ENCODE data around the gene FGFR3. TPM values are rescaled to one million over a fixed set of nuclear protein-coding genes. Genes with fewer than 3 reads are reported as not detected.

FGFR3 gene
- total and polyA plus RNA-seq, 2 donors, result 3.8 to 13.2 TPM

- DNase-seq (ENCODE audit: low read depth in 6 of 9, low spot score in 9 of 9), result no peak
- 98% methylated on average over 12 of the region's 12 CpGs for WGBS
Measured at GRCh38 chr4:1823545-1823932, 30.4 kb downstream of the FGFR3 start.

GRCh38 chr4:1824746-1825145 lies 31.7 kb downstream of the FGFR3 start:
- peaks cover 5 to 6% of the 10 kb centered on the region in 2 donors for H3K4me1 ChIP-seq (ENCODE audit: control insufficient read depth in 2 of 2, insufficient read depth in 2 of 2, low read length in 2 of 2)
- H3K27me3 ChIP-seq (ENCODE audit: control insufficient read depth in 2 of 2, insufficient read depth in 1 of 2, low read length in 1 of 2), result no peaks in the 10 kb centered on the region
- H3K27ac ChIP-seq (ENCODE audit: low read depth in 1 of 2, low read length in 1 of 2), result no peak overlapping the region
- WGBS, result 97% methylated on average over 11 of the region's 11 CpGs
- peaks cover 0 to 4% of the 10 kb centered on the region in 2 donors for H3K9me3 ChIP-seq (ENCODE audit: control insufficient read depth in 2 of 2, insufficient read depth in 1 of 2, low read length in 1 of 2)
- DNase-seq (ENCODE audit: low read depth in 6 of 9, low spot score in 9 of 9), result no peak
- peaks cover 68 to 77% of the 10 kb centered on the region in 2 donors for H3K36me3 ChIP-seq (ENCODE audit: control insufficient read depth in 2 of 2, insufficient read depth in 2 of 2, low read length in 1 of 2)
- H3K4me3 ChIP-seq (ENCODE audit: low read length in 2 of 2), result no peak overlapping the region

More at GRCh38 chr4:1823545-1823932, 30.4 kb downstream of the FGFR3 start:
- peaks cover 80 to 83% of the 10 kb centered on the region in 2 donors for H3K36me3 ChIP-seq (ENCODE audit: control insufficient read depth in 2 of 2, insufficient read depth in 2 of 2, low read length in 1 of 2)
- H3K4me3 ChIP-seq (ENCODE audit: low read length in 2 of 2), result no peak overlapping the region
- H3K27ac ChIP-seq (ENCODE audit: low read depth in 1 of 2, low read length in 1 of 2), result no peak overlapping the region
- H3K4me1 ChIP-seq (ENCODE audit: control insufficient read depth in 2 of 2, insufficient read depth in 2 of 2, low read length in 2 of 2), result no peaks in the 10 kb centered on the region
- no peaks in the 10 kb centered on the region for H3K27me3 ChIP-seq (ENCODE audit: control insufficient read depth in 2 of 2, insufficient read depth in 1 of 2, low read length in 1 of 2)
- H3K9me3 ChIP-seq (ENCODE audit: control insufficient read depth in 2 of 2, insufficient read depth in 1 of 2, low read length in 1 of 2), result no peaks in the 10 kb centered on the region

GRCh38 chr4:1825326-1825725 lies 32.2 kb downstream of the FGFR3 start:
- no peaks in the 10 kb centered on the region for H3K27me3 ChIP-seq (ENCODE audit: control insufficient read depth in 2 of 2, insufficient read depth in 1 of 2, low read length in 1 of 2)
- no peak for DNase-seq (ENCODE audit: low read depth in 6 of 9, low spot score in 9 of 9)
- H3K4me1 ChIP-seq (ENCODE audit: control insufficient read depth in 2 of 2, insufficient read depth in 2 of 2, low read length in 2 of 2), result peaks cover 9 to 11% of the 10 kb centered on the region in 2 donors
- peaks cover 0 to 4% of the 10 kb centered on the region in 2 donors for H3K9me3 ChIP-seq (ENCODE audit: control insufficient read depth in 2 of 2, insufficient read depth in 1 of 2, low read length in 1 of 2)
- H3K36me3 ChIP-seq (ENCODE audit: control insufficient read depth in 2 of 2, insufficient read depth in 2 of 2, low read length in 1 of 2), result peaks cover 62 to 72% of the 10 kb centered on the region in 2 donors
- 95% methylated on average over 19 of the region's 19 CpGs for WGBS
- no peak overlapping the region for H3K4me3 ChIP-seq (ENCODE audit: low read length in 2 of 2)
- no peak overlapping the region for H3K27ac ChIP-seq (ENCODE audit: low read depth in 1 of 2, low read length in 1 of 2)

GRCh38 chr4:1826531-1827350 lies 33.6 kb downstream of the FGFR3 start:
- WGBS, result 95% methylated on average over 30 of the region's 30 CpGs
- no peak overlapping the region for H3K4me3 ChIP-seq (ENCODE audit: low read length in 2 of 2)
- H3K27ac ChIP-seq (ENCODE audit: low read depth in 1 of 2, low read length in 1 of 2), result no peak overlapping the region
- H3K27me3 ChIP-seq (ENCODE audit: control insufficient read depth in 2 of 2, insufficient read depth in 1 of 2, low read length in 1 of 2), result no peaks in the 10 kb centered on the region
- H3K4me1 ChIP-seq (ENCODE audit: control insufficient read depth in 2 of 2, insufficient read depth in 2 of 2, low read length in 2 of 2), result peaks cover 22 to 25% of the 10 kb centered on the region in 2 donors
- H3K9me3 ChIP-seq (ENCODE audit: control insufficient read depth in 2 of 2, insufficient read depth in 1 of 2, low read length in 1 of 2), result peaks cover 0 to 4% of the 10 kb centered on the region in 2 donors
- peaks cover 60 to 73% of the 10 kb centered on the region in 2 donors for H3K36me3 ChIP-seq (ENCODE audit: control insufficient read depth in 2 of 2, insufficient read depth in 2 of 2, low read length in 1 of 2)
- DNase-seq (ENCODE audit: low read depth in 6 of 9, low spot score in 9 of 9), result no peak

GRCh38 chr4:1830234-1830633 lies 37.1 kb downstream of the FGFR3 start:
- no peaks in the 10 kb centered on the region for H3K27me3 ChIP-seq (ENCODE audit: control insufficient read depth in 2 of 2, insufficient read depth in 1 of 2, low read length in 1 of 2)
- peaks cover 52 to 60% of the 10 kb centered on the region in 2 donors for H3K4me1 ChIP-seq (ENCODE audit: control insufficient read depth in 2 of 2, insufficient read depth in 2 of 2, low read length in 2 of 2)
- peak overlapping the region; percentile 13 to 35 for H3K4me3 ChIP-seq (ENCODE audit: low read length in 2 of 2)
- H3K27ac ChIP-seq (ENCODE audit: low read depth in 1 of 2, low read length in 1 of 2), result peak overlapping the region; percentile 93 to 100
- 26% methylated on average over 3 of the region's 3 CpGs for WGBS
- DNase-seq (ENCODE audit: low read depth in 6 of 9, low spot score in 9 of 9), result no peak
- peaks cover 47 to 73% of the 10 kb centered on the region in 2 donors for H3K36me3 ChIP-seq (ENCODE audit: control insufficient read depth in 2 of 2, insufficient read depth in 2 of 2, low read length in 1 of 2)
- H3K9me3 ChIP-seq (ENCODE audit: control insufficient read depth in 2 of 2, insufficient read depth in 1 of 2, low read length in 1 of 2), result peaks cover 0 to 4% of the 10 kb centered on the region in 2 donors

- peaks cover 47 to 73% of the 10 kb centered on the region in 2 donors for H3K36me3 ChIP-seq (ENCODE audit: control insufficient read depth in 2 of 2, insufficient read depth in 2 of 2, low read length in 1 of 2)
- H3K27me3 ChIP-seq (ENCODE audit: control insufficient read depth in 2 of 2, insufficient read depth in 1 of 2, low read length in 1 of 2), result no peaks in the 10 kb centered on the region
- peak in 5 of 9 donors; percentile 61 to 91 (median 75) for DNase-seq (ENCODE audit: low read depth in 6 of 9, low spot score in 9 of 9)
- peak overlapping the region; percentile 96 to 100 for H3K27ac ChIP-seq (ENCODE audit: low read depth in 1 of 2, low read length in 1 of 2)
- H3K4me1 ChIP-seq (ENCODE audit: control insufficient read depth in 2 of 2, insufficient read depth in 2 of 2, low read length in 2 of 2), result peaks cover 57 to 65% of the 10 kb centered on the region in 2 donors
- H3K4me3 ChIP-seq (ENCODE audit: low read length in 2 of 2), result peak overlapping the region; percentile 28 to 35
- peaks cover 0 to 4% of the 10 kb centered on the region in 2 donors for H3K9me3 ChIP-seq (ENCODE audit: control insufficient read depth in 2 of 2, insufficient read depth in 1 of 2, low read length in 1 of 2)
- WGBS, result 7% methylated on average over 8 of the region's 8 CpGs
Measured at GRCh38 chr4:1830642-1831228, 37.6 kb downstream of the FGFR3 start.

- Histone ChIP-seq H3K36me3 (ENCODE audit: control insufficient read depth in 2 of 2, insufficient read depth in 2 of 2, low read length in 1 of 2) (peaks cover 47 to 73% of the 10 kb centered on the region in 2 donors), H3K4me3 (ENCODE audit: low read length in 2 of 2) (peak overlapping the region in 1 of 2 donors; percentile 35), H3K9me3 (ENCODE audit: control insufficient read depth in 2 of 2, insufficient read depth in 1 of 2, low read length in 1 of 2) (peaks cover 0 to 4% of the 10 kb centered on the region in 2 donors), H3K27ac (ENCODE audit: low read depth in 1 of 2, low read length in 1 of 2) (peak overlapping the region; percentile 96 to 100), H3K4me1 (ENCODE audit: control insufficient read depth in 2 of 2, insufficient read depth in 2 of 2, low read length in 2 of 2) (peaks cover 59 to 71% of the 10 kb centered on the region in 2 donors), H3K27me3 (ENCODE audit: control insufficient read depth in 2 of 2, insufficient read depth in 1 of 2, low read length in 1 of 2) (no peaks in the 10 kb centered on the region)
- DNase-seq (ENCODE audit: low read depth in 6 of 9, low spot score in 9 of 9), result no peak
- 52% methylated on average over 8 of the region's 8 CpGs for WGBS
Measured at GRCh38 chr4:1831331-1831730, 38.2 kb downstream of the FGFR3 start.

- H3K9me3 ChIP-seq (ENCODE audit: control insufficient read depth in 2 of 2, insufficient read depth in 1 of 2, low read length in 1 of 2), result peaks cover 0 to 4% of the 10 kb centered on the region in 2 donors
- DNase-seq (ENCODE audit: low read depth in 6 of 9, low spot score in 9 of 9), result no peak
- WGBS, result 97% methylated on average over 18 of the region's 18 CpGs
- no peak overlapping the region for H3K4me3 ChIP-seq (ENCODE audit: low read length in 2 of 2)
- no peaks in the 10 kb centered on the region for H3K27me3 ChIP-seq (ENCODE audit: control insufficient read depth in 2 of 2, insufficient read depth in 1 of 2, low read length in 1 of 2)
- peak overlapping the region; percentile 61 to 100 for H3K27ac ChIP-seq (ENCODE audit: low read depth in 1 of 2, low read length in 1 of 2)
- peaks cover 49 to 78% of the 10 kb centered on the region in 2 donors for H3K36me3 ChIP-seq (ENCODE audit: control insufficient read depth in 2 of 2, insufficient read depth in 2 of 2, low read length in 1 of 2)
- H3K4me1 ChIP-seq (ENCODE audit: control insufficient read depth in 2 of 2, insufficient read depth in 2 of 2, low read length in 2 of 2), result peaks cover 62 to 85% of the 10 kb centered on the region in 2 donors
Measured at GRCh38 chr4:1832690-1833089, 39.6 kb downstream of the FGFR3 start.
